DND-41 (cell line): ENCODE results near the gene ZNF444.

Experiments used
- CTCF ChIP-seq: IDR thresholded peaks from 2 replicates; pipeline ENCODE4 v1.5.1; 2012; ENCODE audit warnings: borderline replicate concordance, low read length, moderate library complexity, mild to moderate bottlenecking; ENCODE audit not compliant: poor library complexity, severe bottlenecking; ENCODE audit errors: extremely low read depth
- EZH2 ChIP-seq: IDR thresholded peaks from 3 replicates; pipeline ENCODE4 v1.6.1; 2012; ENCODE audit warnings: borderline replicate concordance, low read depth, mild to moderate bottlenecking, moderate library complexity, low read length, inconsistent platforms; ENCODE audit not compliant: severe bottlenecking

DNA sequence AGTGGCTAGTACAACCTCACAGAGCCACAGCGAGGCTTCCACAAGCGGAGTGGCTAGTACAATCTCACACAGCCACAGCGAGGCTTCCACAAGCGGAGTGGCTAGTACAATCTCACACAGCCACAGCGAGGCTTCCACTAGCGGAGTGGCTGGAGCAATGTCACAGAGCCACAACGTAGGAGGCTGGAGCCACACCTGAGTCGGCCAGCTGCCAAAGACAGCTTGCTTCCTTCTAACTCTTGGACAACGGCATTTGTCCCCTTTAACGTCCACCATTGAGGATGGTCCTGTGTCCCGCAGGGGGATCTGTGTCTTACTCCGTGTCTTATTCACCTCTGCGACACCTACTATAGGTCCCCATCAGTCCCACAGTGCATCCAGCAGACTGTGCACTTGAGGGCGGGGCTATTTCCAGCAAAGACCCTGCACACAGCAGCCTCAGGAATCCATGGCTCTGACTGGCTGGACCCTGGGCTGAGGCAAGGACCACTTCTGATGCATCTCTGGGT lies 23.7 kb upstream of the ZNF444 start:
- no peak for TF ChIP-seq CTCF
- no peak for TF ChIP-seq EZH2
